CD4-positive, alpha-beta T cell treated with Interleukin-17A for 4 hours (primary cell): Measurements from ENCODE around the gene B3GNT2.

Source experiments
- DNase-seq: peaks from one replicate; pipeline ENCODE4 v3.0.0-alpha.2; 2020; ENCODE audit warnings: mixed read lengths

Gene B3GNT2

GRCh38 chr2:62205554-62205953 is 9.6 kb downstream of the B3GNT2 start:
- DNase-seq = no peak

GRCh38 chr2:62206024-62206423 is 10.1 kb downstream of the B3GNT2 start:
- DNase-seq = no peak

- DNase-seq = no peak
These were observed 11.6 kb downstream of the B3GNT2 start for GRCh38 chr2:62207491-62207890.

GRCh38 chr2:62208074-62208757 is 12.3 kb downstream of the B3GNT2 start:
- no peak for DNase-seq

GRCh38 chr2:62208758-62209114 is 12.8 kb downstream of the B3GNT2 start:
- DNase-seq = peak; percentile 29

GRCh38 chr2:62209427-62209991 is 13.6 kb downstream of the B3GNT2 start:
- DNase-seq = no peak

GRCh38 chr2:62215306-62216064 is 19.6 kb downstream of the B3GNT2 start:
- no peak for DNase-seq

GRCh38 chr2:62216113-62216512 is 20.2 kb downstream of the B3GNT2 start:
- no peak for DNase-seq

GRCh38 chr2:62216616-62217015 is 20.7 kb downstream of the B3GNT2 start:
- DNase-seq = no peak

GRCh38 chr2:62217421-62217820 is 21.5 kb downstream of the B3GNT2 start:
- no peak for DNase-seq

GRCh38 chr2:62217970-62218369 is 22.1 kb downstream of the B3GNT2 start:
- DNase-seq = no peak

- DNase-seq = no peak
These were observed 23.7 kb downstream of the B3GNT2 start for GRCh38 chr2:62219407-62220159.

GRCh38 chr2:62221141-62221540 is 25.2 kb downstream of the B3GNT2 start:
- no peak for DNase-seq

- no peak for DNase-seq
These were observed 26.3 kb downstream of the B3GNT2 start for GRCh38 chr2:62222171-62222570.

GRCh38 chr2:62222674-62223073 is 26.8 kb downstream of the B3GNT2 start:
- no peak for DNase-seq

GRCh38 chr2:62224976-62225375 is 29.1 kb downstream of the B3GNT2 start:
- DNase-seq = no peak

GRCh38 chr2:62227386-62228075 is 31.6 kb downstream of the B3GNT2 start:
- no peak for DNase-seq

- DNase-seq = no peak
These were observed 33.2 kb downstream of the B3GNT2 start for GRCh38 chr2:62229082-62229605.

- no peak for DNase-seq
These were observed 35.6 kb downstream of the B3GNT2 start for GRCh38 chr2:62231541-62231940.

- DNase-seq = no peak
These were observed 39.1 kb downstream of the B3GNT2 start for GRCh38 chr2:62234755-62235655.

GRCh38 chr2:62236499-62236898 is 40.6 kb downstream of the B3GNT2 start:
- DNase-seq = no peak

GRCh38 chr2:62238236-62238635 is 42.3 kb downstream of the B3GNT2 start:
- no peak for DNase-seq
